Peyer's patch (tissue), 4 donors: Measurements from ENCODE around the gene PCDH19. TPM values are rescaled to one million over a fixed set of nuclear protein-coding genes. Genes with fewer than 3 reads are reported as not detected.

Experiments
- DNase-seq, 3 donors: peaks; one replicate each; pipeline ENCODE4 v3.0.0-alpha.2; 2017 to 2019
- H3K27ac ChIP-seq, 4 donors: fragments of 200-600 bp; sonication (generic); one replicate each; pipeline ENCODE4 v1.5.1; 2016 to 2019
- H3K27me3 ChIP-seq, 2 donors: fragments of 200-600 bp; sonication (generic); one replicate each; pipeline ENCODE4 v1.5.1; 2019
- H3K36me3 ChIP-seq, 3 donors: fragments of 200-600 bp; sonication (generic); one replicate each; pipeline ENCODE4 v1.5.1; 2016 to 2019
- H3K4me1 ChIP-seq, 4 donors: fragments of 200-600 bp; sonication (generic); one replicate each; pipeline ENCODE4 v1.5.1; 2016 to 2019
- H3K4me3 ChIP-seq, 4 donors: fragments of 200-600 bp; sonication (generic); 1 replicate in 3 of 4; 2 replicates in 1 of 4; pipeline ENCODE4 v1.5.1; 2016 to 2019; ENCODE audit warnings: mild to moderate bottlenecking in 1 of 4
- H3K9me3 ChIP-seq, 4 donors: fragments of 200-600 bp; sonication (generic); one replicate each; pipeline ENCODE4 v1.5.1; 2016 to 2019; ENCODE audit warnings: mild to moderate bottlenecking in 1 of 4
- POLR2A ChIP-seq, 2 donors: fragments of 450-650 bp; IDR thresholded peaks; one replicate each; pipeline ENCODE4 v1.5.1; 2017; ENCODE audit warnings: antibody characterized with exemption in 2 of 2, mild to moderate bottlenecking in 2 of 2, moderate library complexity in 2 of 2
- total RNA-seq, 4 donors: library from RNA; depleted of rRNA; stranded (reverse); fragments of >200 nt; gene quantifications; one replicate each; pipeline ENCODE4 v1.1.0, GENCODE V29; 2016
- TF ChIP-seq, protein P1 (sequence below), 6 experiments: fragments of 450-650 bp in 4 of 6; fragments of 200-600 bp in 2 of 6; sonication (generic) in 1 of 6; IDR thresholded peaks; one replicate each; pipeline ENCODE4 v1.5.1; 2017 to 2019; ENCODE audit warnings: antibody characterized with exemption in 6 of 6, mild to moderate bottlenecking in 3 of 6, moderate library complexity in 1 of 6

PCDH19 gene
- total RNA-seq, 4 donors from 2014 or later, result 0.35 to 0.94 (median 0.74) TPM

DNA sequence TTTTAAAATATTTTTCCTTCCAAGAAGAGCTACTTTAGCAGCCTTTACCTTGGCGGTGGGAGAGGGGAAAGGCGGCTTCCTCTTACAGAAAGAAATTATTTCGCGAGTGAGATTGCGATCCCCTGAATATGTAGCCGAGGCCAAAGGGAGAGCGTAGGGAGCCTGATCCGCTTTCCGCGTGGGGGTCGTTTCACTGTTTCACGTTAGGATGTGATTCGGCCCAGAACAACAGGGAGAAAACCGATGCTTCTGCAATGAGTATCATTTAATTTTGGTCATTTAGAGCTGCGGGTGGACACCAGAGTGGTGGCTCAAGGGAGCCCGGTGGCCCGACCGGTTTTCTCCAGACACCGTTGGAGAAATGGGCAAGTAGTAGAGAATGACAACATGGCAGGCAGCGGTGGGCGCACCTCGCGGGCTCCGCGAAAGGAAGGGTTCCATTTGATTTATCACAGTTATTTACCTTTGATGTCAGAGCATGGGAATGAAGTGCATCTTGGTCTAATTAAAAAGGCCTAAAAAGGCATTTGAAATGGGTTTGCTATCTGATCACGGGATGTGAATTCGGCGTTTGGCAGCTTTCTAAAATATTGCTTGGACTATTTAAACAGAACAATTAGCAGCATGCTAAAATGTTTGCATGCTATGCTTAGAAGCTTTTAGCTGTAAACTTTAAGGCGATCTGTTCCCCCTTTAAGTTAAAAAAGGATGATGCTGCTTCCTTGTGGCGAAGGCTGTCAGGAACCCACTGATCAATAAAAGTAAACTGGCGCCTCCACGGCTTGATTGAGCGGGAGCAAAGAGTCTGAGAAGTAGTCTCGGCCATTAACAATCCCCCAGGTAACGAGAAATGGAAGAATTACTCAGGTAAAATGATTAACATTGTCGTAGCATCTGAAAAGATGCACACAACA is 2.0 kb upstream of the PCDH19 start:
- no peaks in the 10 kb centered on the region for H3K36me3 ChIP-seq
- H3K27me3 ChIP-seq, result peaks cover 0 to 4% of the 10 kb centered on the region in 2 donors
- no peaks in the 10 kb centered on the region for H3K9me3 ChIP-seq
- DNase-seq, result no peak
- no peak overlapping the region for H3K27ac ChIP-seq
- TF ChIP-seq POLR2A (IDR thresholded peaks at IDR 0.05), result no peak
- TF ChIP-seq, protein P1, sequence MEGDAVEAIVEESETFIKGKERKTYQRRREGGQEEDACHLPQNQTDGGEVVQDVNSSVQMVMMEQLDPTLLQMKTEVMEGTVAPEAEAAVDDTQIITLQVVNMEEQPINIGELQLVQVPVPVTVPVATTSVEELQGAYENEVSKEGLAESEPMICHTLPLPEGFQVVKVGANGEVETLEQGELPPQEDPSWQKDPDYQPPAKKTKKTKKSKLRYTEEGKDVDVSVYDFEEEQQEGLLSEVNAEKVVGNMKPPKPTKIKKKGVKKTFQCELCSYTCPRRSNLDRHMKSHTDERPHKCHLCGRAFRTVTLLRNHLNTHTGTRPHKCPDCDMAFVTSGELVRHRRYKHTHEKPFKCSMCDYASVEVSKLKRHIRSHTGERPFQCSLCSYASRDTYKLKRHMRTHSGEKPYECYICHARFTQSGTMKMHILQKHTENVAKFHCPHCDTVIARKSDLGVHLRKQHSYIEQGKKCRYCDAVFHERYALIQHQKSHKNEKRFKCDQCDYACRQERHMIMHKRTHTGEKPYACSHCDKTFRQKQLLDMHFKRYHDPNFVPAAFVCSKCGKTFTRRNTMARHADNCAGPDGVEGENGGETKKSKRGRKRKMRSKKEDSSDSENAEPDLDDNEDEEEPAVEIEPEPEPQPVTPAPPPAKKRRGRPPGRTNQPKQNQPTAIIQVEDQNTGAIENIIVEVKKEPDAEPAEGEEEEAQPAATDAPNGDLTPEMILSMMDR (IDR thresholded peaks at IDR 0.05), result no peak
- no peaks in the 10 kb centered on the region for H3K4me1 ChIP-seq
- no peak overlapping the region for H3K4me3 ChIP-seq

- peak overlapping the region in 1 of 4 donors; percentile 21 for H3K4me3 ChIP-seq
- H3K9me3 ChIP-seq, result no peaks in the 10 kb centered on the region
- no peaks in the 10 kb centered on the region for H3K4me1 ChIP-seq
- TF ChIP-seq, protein P1 (IDR thresholded peaks at IDR 0.05), result no peak
- TF ChIP-seq POLR2A (IDR thresholded peaks at IDR 0.05), result no peak
- no peaks in the 10 kb centered on the region for H3K36me3 ChIP-seq
- no peak for DNase-seq
- no peak overlapping the region for H3K27ac ChIP-seq
- peaks cover 0 to 4% of the 10 kb centered on the region in 2 donors for H3K27me3 ChIP-seq
Observed at GRCh38 chrX:100410901-100411801, 1.1 kb upstream of the PCDH19 start.

GRCh38 chrX:100408713-100409609 is 1.1 kb downstream of the PCDH19 start:
- DNase-seq, result no peak
- peak overlapping the region in 3 of 4 donors; percentile 21 to 40 (median 31) for H3K4me3 ChIP-seq
- H3K27ac ChIP-seq, result no peak overlapping the region
- H3K27me3 ChIP-seq, result peaks cover 0 to 4% of the 10 kb centered on the region in 2 donors
- H3K9me3 ChIP-seq, result no peaks in the 10 kb centered on the region
- TF ChIP-seq POLR2A (IDR thresholded peaks at IDR 0.05), result no peak
- TF ChIP-seq, protein P1 (IDR thresholded peaks at IDR 0.05), result no peak
- no peaks in the 10 kb centered on the region for H3K4me1 ChIP-seq
- H3K36me3 ChIP-seq, result no peaks in the 10 kb centered on the region

GRCh38 chrX:100407784-100408712 is 2.0 kb downstream of the PCDH19 start:
- Histone ChIP-seq H3K27ac (no peak overlapping the region), H3K27me3 (peaks cover 0 to 4% of the 10 kb centered on the region in 2 donors), H3K36me3 (no peaks in the 10 kb centered on the region), H3K4me1 (no peaks in the 10 kb centered on the region), H3K9me3 (no peaks in the 10 kb centered on the region), H3K4me3 (peak overlapping the region in 2 of 4 donors; percentile 19 to 40)
- TF ChIP-seq POLR2A (IDR thresholded peaks at IDR 0.05), result no peak
- TF ChIP-seq, protein P1 (IDR thresholded peaks at IDR 0.05), result no peak
- DNase-seq, result no peak
